Activated T-cell treated with anti-CD3 and anti-CD28 coated beads for 48 hours (primary cell): ENCODE measurements around the gene ASNS.
"Not testable (repeated sequence)": the region's sequence is repeated elsewhere in the genome, so short reads cannot be mapped to it uniquely, and the experiment has no call there.

Source experiments
- DNase-seq: peaks from one replicate; pipeline ENCODE4 v3.0.0-alpha.2; 2020; ENCODE audit warnings: low read depth

ASNS gene, protein sequence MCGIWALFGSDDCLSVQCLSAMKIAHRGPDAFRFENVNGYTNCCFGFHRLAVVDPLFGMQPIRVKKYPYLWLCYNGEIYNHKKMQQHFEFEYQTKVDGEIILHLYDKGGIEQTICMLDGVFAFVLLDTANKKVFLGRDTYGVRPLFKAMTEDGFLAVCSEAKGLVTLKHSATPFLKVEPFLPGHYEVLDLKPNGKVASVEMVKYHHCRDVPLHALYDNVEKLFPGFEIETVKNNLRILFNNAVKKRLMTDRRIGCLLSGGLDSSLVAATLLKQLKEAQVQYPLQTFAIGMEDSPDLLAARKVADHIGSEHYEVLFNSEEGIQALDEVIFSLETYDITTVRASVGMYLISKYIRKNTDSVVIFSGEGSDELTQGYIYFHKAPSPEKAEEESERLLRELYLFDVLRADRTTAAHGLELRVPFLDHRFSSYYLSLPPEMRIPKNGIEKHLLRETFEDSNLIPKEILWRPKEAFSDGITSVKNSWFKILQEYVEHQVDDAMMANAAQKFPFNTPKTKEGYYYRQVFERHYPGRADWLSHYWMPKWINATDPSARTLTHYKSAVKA

DNA sequence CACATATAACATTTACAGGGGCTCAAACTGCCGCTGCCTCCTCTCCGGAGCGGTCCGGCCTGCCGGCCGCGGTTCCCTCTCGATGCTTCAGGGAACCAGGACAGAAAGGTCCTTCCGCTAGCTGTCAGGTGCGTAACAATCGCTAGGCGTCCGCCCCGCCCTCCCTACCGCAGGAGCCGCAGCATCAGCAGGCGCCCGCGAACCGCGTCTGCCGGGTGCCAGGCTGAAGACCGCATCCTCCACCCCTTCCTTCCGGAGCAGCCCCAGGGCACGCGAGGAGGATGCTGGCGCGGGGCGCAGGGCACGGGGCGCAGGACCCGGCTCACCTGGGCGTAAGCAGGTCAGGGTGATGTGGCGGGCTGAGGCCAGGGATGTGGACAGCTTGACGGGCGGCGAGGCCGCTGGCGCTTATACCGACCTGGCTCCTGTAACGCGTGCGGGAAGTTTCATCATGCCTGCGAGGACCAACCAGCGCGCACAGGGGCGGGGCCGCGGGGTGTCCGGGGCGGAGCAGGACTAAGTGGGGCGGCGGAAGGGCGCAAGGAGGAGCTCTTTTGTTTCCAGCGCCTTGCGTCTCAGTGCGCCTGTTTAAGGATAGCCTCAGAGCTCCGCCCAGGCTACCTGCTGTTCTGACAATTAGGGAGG is at the start of gene ASNS:
TSS of gene ASNS (minus strand) at position 384 of the 645 bp plus-strand sequence. CDS start 3,252 bp downstream, outside the sequence.
- DNase-seq: peak; percentile 92

DNA sequence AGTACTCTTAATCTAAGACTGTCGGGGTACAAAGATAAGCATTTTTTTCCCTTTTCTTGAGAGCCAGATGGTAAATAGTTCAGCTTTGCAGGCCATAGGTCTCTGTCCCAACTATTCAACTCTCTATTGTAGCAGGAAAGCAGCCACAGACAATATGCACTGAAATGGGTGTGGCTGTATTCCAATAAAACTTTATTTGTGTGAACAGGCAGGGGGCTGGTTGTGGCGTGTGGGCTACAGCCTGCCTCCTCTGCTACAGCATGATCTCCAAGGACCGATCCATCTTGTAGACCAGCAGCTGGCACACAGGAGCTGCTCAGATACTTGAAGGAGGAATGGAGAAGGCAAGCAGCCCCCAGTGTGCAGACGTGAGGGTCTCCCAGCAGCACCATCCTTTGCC is 49.0 kb upstream of the ASNS start:
- not testable (repeated sequence) for DNase-seq

DNA sequence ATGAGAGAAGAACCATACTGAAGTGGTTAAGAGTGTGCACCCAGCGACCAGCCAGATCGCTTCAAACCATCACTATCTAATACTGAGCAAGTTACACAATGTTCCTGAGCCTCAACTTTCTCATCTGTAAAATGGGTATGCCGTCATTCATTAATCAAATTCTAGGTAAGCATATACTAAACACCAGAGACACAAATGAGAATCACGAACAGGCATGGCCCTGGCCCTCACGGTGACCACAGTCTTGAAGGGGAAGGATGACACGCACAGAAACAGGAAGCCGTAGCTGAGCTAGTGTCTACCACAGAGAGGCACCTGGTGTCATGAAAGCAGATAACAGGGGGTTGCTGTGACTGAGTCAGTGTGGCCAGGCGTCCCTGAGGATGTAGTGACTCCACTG is 43.1 kb upstream of the ASNS start:
- DNase-seq: not testable (repeated sequence)

DNA sequence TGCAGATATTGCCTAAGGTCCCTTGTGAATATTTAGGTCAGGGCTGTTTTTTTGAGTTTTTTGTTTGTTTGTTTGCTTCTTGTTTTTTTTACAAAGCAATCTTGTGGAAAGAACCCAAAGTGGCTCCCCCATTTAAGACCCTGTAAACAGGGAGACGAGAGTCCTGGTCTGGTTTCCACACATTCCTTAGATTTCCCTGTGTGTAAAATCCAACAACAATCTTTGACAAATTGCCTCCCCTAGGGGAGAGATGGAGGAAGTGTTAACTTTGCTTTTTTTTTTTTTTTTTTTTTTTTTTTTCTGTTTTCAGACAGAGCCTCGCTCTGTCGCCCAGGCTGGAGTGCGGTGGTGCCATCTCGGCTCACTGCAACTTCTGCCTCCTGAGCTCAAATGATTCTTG is 40.1 kb upstream of the ASNS start:
- DNase-seq: not testable (repeated sequence)

DNA sequence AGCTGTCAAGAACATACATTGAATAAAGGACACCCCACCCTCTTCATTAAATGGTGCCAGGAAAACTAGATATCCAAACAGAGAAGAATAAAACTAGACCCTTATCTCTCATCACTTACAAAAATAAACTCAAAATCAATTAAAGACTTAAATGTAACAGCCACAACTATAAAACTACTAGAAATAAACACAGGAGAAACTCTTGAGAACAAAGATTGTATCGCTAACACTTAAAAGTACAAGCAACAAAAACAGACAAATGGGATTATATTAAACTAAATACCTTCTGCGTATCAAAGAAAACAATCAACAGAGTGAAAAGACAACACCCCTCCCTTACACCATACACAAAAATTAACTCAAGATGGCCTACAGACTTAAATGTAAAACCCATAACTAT is 24.7 kb upstream of the ASNS start:
- not testable (repeated sequence) for DNase-seq

DNA sequence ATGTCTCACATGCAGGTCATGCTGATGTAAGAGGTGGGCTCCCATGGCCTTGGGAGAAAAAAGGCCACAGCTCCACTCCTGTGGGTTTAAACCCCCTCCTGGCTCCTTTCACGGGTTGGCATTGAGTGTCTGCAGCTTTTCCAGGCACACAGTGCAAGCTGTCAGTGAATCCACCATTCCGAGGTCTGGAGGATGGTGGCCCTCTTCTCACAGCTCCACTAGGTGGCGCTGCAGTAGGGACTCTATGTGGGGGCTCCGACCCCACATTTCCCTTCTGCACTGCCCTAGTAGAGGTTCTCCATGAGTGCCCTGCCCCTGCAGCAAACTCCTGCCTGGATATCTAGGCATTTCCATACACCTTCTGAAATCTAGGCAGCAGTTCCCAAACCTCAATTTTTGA is 19.5 kb upstream of the ASNS start:
- DNase-seq: not testable (repeated sequence)

DNA sequence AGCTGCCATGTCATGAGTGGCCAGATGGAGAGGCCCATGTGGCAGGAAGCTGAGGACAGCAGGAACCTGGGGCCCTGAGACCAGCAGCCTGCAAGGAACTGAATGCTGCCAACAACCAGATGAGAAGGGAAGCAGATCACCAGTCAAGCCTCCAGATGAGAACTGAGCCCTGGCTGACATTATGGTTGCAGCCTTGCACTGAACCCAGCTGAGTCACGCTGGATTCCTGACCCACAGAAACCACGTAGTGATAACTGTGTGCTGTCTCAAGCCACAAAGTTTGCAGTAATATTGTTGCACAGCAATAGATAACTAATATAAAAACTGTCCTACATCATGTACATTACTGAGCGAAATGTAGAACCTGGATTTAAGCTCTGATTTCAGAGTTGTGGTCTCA is 7.3 kb upstream of the ASNS start:
- DNase-seq: not testable (repeated sequence)

DNA sequence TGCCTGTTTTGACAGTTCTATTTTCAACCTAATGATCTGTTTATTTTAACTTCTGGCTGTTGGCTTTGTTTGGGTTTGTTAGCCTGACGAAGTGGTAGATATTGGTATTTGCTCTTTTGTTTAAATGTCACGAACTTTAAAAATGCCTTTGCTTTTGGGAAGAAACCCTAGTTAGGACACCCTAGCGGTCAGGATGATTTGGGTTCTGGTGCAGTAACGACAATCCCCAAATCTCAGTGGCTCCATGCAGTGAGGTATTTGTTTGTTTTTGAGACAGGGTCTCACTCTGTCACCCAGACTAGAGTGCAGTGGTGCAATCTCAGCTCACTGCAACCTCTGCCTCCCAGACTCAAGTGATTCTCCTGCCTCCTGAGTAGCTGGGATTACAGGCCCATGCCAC is 2.7 kb upstream of the ASNS start:
- DNase-seq: not testable (repeated sequence)

DNA sequence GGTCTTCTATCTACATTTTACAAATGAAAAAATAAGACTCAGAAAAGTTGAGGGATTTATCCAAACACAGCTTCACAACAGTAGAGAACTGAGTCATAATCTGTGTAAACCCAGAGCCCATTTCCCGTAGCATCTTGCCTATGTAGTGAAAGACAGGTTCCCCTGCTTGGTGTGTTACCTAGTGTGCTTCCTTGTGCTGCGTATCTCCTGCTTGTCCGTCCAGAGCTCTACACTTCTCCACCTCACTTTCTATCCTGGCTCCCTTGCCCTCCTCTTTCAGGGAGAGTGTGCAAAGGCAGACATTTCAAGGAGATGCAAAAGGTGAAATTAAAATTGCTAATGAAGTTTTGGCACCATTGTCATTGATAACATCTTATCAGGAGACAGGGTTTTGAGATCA is 1.4 kb upstream of the ASNS start:
- no peak for DNase-seq

DNA sequence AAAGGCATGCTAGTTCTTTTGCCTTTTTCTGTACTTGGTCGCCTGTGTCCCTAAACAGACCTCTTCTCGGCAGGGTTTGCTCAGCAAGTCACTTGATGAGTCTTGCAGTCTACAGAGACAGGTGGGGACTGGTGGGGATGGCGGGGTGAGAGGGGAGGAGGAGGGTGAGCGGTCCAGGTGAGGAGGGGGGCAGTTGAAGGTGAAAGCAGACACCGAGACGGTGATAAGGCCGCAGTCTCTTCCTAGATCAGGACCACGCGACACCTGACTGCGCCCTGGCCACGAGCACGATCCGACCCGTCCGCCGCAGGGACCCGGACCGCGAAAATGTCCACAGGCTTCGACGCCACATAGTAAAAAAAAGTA is 566 bp downstream of the ASNS start:
- peak; percentile 21 for DNase-seq

DNA sequence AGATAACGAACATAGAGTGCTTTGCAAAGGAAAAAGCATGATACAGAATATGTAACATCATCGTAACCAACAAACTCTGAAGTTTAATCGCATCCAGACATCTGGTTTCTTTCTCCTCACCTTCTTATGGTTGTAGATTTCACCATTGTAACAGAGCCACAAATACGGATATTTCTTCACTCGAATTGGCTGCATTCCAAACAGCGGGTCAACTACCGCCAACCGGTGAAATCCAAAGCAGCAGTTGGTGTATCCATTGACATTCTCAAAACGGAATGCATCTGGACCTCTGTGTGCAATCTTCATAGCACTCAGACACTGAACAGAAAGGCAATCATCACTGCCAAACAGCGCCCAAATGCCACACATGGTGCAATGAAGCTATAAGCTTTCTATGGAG is 3.4 kb downstream of the ASNS start:
- no peak for DNase-seq

DNA sequence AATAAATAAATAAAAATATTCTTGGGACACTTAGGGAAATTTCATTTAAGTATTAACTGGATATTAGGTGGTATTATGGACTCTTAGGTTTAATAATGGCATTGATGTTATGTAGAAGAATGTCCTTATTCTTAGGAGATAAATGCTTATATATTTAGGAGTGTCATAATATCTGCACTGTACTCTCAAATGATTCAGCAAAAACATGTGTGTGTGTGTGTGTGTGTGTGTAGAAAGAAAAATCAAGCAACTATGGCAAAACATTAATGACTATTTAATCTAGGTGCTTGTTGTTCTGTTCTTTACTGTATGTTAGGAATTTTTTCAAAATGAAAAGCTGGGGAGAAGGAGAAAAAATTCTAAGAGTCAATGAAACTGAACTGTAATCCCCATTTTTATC is 3.9 kb downstream of the ASNS start:
- DNase-seq: no peak

DNA sequence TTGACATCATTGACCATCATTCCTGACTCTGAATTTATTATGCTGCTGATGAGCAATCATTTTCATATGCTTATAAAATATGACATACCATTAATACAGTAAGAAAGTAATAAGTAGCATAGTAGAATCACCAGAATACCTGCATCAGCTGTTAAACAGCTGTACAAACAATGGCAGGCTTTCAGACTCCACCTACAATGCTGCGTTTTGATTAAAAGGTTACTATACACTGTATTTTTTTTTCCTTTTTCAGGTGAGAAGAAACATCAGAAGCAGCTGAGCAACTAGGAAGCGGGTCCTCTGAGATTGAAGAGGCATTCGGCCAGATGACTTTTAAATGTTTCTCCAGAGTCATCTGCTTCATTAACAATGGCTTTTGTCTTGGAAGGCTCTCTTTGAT is 7.1 kb downstream of the ASNS start:
- no peak for DNase-seq

DNA sequence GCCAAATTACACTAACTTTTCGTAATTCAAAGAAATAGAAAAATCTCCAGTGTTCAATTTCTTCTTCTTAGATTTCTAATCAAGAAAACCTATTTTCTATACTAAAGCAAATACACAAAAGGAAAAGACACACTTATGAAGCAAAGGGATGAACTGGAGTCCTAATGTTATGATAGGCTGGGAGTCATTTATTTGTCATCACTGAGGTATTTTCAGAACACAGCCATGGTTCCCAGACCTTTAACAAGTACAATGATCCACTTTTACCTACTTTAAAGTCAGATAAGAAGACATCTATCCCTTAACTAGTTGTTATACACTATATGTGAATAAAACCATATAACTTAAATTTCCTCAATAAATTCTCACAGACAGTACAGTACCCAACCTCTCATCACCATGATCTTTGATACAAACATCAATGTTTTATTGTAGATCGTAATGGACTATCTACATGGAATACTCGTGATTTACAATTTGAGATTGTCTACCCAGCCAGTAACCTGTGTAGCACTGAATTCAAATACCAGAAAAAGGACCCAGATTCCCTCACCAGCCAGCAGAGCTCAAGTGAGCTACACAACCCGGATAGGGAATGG is 12.5 kb downstream of the ASNS start:
- DNase-seq: no peak

DNA sequence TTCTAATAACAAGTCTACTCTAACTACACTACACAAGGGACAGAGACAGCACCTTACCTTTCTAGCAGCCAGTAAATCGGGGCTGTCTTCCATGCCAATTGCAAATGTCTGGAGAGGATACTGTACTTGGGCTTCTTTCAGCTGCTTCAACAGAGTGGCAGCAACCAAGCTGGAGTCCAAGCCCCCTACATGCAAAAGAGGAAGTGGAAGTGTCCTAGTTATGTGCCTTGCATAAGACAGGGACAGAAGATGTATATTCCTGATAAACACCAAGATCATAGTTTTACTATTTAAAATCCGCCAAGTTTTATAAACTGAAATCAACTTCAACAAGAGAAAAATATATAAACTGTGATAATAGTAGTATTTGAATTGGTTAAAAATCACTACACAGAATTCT is 14.0 kb downstream of the ASNS start:
- DNase-seq: no peak

DNA sequence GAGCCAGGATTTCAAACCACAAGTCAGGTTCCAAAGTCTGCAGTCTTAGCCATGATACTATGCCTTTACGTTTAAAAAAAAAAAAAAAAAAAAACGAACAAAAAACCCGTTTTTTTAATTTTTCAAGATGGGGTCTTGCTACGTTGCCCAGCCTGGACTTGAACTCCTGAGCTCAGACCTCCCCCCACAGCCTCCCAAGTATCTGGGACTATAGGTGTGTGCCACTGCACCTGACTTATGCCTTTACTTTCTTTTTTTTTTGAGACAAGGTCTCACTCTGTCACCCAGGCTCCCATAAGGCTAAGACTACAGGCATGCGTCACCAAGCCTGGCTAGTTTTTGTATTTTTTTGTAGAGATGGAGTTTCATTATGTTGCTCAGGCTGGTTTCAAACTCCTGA is 14.7 kb downstream of the ASNS start:
- DNase-seq: no peak

DNA sequence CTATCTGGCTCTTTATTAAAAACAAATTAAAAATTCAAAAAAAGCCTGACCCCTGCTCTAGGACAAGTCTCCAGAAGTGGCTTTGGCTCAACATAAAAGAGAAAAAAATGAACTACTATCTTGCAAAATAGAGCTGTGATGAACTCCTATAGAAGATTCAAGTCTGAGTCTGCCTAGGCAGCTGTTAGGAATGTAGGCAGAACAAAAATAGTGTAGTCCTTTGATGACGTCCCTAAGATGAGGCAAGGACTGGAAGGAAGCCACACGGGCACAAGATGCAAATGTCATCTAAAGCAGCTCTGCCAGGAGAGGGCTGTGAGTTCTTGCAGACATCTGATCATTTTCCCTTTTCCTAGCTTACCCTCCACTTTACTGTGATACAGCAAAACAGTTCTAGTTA is 20.5 kb downstream of the ASNS start:
- DNase-seq: no peak

DNA sequence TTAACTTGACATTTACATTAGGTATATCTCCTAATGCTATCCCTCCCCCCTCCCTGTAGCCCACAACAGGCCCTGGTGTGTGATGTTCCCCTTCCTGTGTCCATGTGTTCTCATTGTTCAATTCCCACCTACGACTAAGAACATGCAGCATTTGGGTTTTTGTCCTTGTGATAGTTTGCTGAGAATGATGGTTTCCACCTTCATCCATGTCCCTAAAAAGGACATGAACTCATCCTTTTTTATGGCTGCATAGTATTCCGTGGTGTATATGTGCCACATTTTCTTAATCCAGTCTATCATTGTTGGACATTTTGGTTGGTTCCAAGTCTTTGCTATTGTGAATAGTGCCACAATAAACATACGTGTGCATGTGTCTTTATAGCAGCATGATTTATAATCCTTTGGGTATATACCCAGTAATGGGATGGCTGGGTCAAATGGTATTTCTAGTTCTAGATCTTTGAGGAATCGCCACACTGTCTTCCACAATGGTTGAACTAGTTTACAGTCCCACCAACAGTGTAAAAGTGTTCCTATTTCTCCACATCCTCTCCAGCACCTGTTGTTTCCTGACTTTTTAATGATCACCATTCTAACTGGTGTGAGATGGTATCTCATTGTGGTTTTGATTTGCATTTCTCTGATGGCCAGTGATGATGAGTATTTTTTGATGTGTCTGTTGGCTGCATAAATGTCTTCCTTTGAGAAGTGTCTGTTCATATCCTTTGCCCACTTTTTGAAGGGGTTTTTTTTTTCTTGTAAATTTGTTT is 21.8 kb downstream of the ASNS start:
- DNase-seq: not testable (repeated sequence)

DNA sequence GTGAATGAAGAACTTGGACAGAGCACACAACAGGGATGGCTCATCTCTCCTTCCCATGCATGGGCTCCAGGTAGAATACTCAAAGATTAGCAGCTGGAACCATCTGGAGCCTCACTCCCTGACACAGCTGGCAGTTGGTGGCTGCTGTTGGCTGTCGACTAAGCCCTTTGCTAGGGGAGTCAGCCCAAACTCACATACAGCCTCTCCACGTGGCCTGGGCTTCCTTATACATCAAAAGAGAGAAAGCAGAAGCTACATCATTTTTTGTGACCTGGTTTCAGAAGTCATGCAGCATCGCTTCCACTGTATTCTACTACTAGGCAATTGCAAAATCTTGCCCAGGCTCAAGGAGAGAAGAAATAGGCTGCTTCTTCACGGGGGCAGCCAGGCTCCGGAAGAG is 24.4 kb downstream of the ASNS start:
- no peak for DNase-seq

DNA sequence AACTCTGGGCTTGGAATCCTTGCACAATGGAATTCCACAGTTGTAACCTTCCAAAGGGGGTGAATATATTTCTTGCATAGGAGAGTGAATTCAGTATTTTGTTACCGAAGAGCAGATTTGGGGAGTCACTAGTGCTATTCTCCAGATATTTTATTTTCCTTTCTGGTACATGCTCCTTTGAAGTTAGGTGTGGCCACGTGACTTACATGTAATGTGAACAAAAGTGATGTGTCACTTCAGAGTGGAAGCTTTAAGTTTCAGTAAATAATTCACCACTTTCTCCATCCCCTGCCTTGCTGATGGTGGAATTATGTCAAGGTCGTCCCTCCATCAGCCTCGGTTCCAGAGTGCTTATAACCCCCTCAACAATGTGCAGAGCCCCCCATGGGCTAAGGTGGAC is 25.3 kb downstream of the ASNS start:
- DNase-seq: no peak

DNA sequence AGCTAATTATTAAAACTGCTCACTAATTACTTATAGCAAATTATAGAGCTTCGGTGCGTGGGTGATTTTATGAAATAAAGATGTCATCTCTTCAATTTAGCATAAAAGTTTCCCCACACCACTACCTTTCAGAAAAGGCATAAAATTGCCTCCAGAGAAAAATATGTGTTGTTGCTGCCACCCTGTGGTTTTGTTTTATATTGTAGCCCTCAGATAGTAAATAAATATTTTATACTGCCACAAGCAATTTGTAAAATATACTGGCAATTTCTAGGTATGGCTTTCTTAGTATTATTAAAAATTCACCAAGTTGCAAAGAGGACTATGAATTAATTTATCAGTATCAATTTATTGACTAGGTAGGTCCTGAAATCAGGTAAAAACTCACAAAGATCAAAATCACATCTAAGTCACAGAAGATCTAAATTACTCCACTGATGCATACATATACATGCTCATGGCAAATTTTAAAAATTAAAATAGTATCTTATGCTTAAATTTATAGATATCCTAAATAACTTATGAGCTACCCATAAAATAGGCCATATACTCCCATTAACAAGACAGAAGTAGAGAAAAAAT is 26.5 kb downstream of the ASNS start:
- DNase-seq: no peak

DNA sequence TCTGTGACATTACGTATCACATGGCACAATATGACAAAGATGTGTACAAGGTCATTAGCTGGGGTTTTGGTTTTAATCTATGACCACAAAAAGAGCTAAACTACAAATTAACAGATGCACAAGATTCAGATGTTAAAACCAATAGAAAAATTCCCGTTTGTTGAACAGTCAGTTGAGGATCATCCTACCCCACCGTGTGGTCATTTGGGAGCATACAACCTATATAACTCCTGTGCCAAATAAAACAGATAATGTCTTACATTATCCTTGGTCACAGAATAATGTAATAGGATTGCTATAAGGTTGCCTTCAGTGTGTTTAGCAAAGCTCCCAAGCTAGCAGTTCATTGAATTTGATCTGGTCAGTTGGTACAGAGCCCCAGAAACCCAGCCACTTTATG is 28.2 kb downstream of the ASNS start:
- no peak for DNase-seq
